Measurements from ENCODE around the gene SATB2.

Gene SATB2

DNA sequence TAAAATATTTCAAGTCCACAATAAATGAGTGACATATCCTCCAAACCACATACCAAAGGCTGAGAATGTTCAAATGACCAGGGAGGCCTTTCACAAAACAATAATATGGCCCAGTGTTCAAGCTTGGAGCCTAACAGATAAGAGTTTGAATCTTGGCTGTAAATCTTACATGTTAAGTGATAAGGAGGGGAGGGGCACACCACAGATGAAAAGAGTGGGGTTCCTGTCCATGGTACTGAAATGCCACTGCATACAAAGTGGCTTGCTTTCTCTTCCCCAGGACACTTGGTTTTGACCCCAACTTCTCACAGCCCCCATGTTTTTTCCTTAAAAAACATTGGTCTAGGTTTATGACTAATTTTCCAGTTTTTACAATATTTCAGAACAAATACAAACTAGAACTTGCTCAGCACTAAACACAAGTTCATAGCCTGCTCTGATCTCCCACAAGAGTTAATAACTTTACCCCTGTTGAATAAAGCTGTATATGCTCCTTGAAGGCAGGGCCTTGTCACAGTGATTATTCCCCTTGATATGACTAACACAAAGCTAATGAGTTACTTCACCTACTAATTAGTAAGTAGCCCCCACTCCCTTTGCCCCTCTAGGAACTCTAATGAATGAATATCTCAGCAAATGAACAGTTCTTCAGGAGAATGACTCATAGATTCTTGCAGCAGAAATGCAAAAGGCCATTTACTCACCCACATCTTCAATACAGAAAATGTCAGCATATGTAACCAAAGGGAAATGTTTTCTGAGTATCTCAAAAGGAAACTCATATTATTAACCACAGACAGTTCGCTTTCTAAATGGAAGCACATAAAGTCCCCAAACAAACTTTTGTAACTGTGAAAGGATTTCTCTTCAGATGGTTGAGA, 142.2 kb downstream of the SATB2 start:
- Histone ChIP-seq H3K79me2 (ENCODE audit: insufficient read depth, low read length) (no peaks in the 10 kb centered on the region), H3K4me2 (ENCODE audit: insufficient read depth, low read length) (no peak overlapping the region), H3K27ac (ENCODE audit: low read length) (no peak overlapping the region), H4K20me1 (ENCODE audit: insufficient read depth, low read length) (no peaks in the 10 kb centered on the region), H2AFZ (ENCODE audit: low read depth, low read length) (no peak overlapping the region), H3K4me3 (ENCODE audit: low read depth in 1 of 2, low read length in 2 of 2) (no peak overlapping the region), H3K27me3 (ENCODE audit: insufficient read depth, low read length, poor library complexity) (no peaks in the 10 kb centered on the region), H3K9me3 (ENCODE audit: insufficient read depth, low read length, severe bottlenecking) (no peaks in the 10 kb centered on the region), H3K4me1 (ENCODE audit: insufficient read depth, low read length) (no peaks in the 10 kb centered on the region), H3K36me3 (ENCODE audit: insufficient read depth, low read length) (no peaks in the 10 kb centered on the region), H3K9ac (ENCODE audit: low read depth, low read length) (no peak overlapping the region)
- TF ChIP-seq, protein P1, sequence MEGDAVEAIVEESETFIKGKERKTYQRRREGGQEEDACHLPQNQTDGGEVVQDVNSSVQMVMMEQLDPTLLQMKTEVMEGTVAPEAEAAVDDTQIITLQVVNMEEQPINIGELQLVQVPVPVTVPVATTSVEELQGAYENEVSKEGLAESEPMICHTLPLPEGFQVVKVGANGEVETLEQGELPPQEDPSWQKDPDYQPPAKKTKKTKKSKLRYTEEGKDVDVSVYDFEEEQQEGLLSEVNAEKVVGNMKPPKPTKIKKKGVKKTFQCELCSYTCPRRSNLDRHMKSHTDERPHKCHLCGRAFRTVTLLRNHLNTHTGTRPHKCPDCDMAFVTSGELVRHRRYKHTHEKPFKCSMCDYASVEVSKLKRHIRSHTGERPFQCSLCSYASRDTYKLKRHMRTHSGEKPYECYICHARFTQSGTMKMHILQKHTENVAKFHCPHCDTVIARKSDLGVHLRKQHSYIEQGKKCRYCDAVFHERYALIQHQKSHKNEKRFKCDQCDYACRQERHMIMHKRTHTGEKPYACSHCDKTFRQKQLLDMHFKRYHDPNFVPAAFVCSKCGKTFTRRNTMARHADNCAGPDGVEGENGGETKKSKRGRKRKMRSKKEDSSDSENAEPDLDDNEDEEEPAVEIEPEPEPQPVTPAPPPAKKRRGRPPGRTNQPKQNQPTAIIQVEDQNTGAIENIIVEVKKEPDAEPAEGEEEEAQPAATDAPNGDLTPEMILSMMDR (IDR thresholded peaks at IDR 0.05; ENCODE audit: borderline replicate concordance, extremely low read depth, low read length, poor library complexity, severe bottlenecking) = no peak
- no peak for TF ChIP-seq EZH2 (IDR thresholded peaks at IDR 0.05; ENCODE audit: borderline replicate concordance, low read depth, low read length, severe bottlenecking)
- peak; percentile 73 for ATAC-seq (ENCODE audit: insufficient read depth, low read depth)
- peak; percentile 53 for DNase-seq

DNA sequence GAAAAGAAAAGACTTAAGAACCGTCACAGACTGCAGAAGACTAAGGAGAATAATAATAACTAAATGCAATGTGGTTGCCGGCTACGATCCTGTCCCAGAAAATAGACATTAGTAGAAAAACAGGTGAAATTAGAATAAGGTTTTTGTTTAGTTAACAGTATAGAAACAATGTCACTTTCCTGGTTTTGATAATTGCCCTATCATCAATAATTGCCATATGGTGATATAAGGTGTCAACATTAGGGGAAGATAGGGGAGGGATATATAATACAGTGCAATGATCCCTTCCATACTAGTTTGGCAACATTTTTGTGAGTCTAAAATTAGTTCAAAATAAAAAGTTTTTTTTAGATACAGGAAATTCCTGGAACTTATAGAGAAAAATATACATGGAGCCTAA, 144.8 kb downstream of the SATB2 start:
- H3K4me3 ChIP-seq (ENCODE audit: low read depth in 1 of 2, low read length in 2 of 2) = no peak overlapping the region
- H2AFZ ChIP-seq (ENCODE audit: low read depth, low read length) = no peak overlapping the region
- no peak for ATAC-seq (ENCODE audit: insufficient read depth, low read depth)
- no peak for DNase-seq
- no peaks in the 10 kb centered on the region for H3K79me2 ChIP-seq (ENCODE audit: insufficient read depth, low read length)
- no peaks in the 10 kb centered on the region for H4K20me1 ChIP-seq (ENCODE audit: insufficient read depth, low read length)
- H3K36me3 ChIP-seq (ENCODE audit: insufficient read depth, low read length) = no peaks in the 10 kb centered on the region
- no peaks in the 10 kb centered on the region for H3K4me1 ChIP-seq (ENCODE audit: insufficient read depth, low read length)
- no peaks in the 10 kb centered on the region for H3K27me3 ChIP-seq (ENCODE audit: insufficient read depth, low read length, poor library complexity)
- TF ChIP-seq EZH2 (IDR thresholded peaks at IDR 0.05; ENCODE audit: borderline replicate concordance, low read depth, low read length, severe bottlenecking) = no peak
- TF ChIP-seq, protein P1 (IDR thresholded peaks at IDR 0.05; ENCODE audit: borderline replicate concordance, extremely low read depth, low read length, poor library complexity, severe bottlenecking) = no peak
- no peaks in the 10 kb centered on the region for H3K9me3 ChIP-seq (ENCODE audit: insufficient read depth, low read length, severe bottlenecking)
- no peak overlapping the region for H3K9ac ChIP-seq (ENCODE audit: low read depth, low read length)
- no peak overlapping the region for H3K4me2 ChIP-seq (ENCODE audit: insufficient read depth, low read length)
- H3K27ac ChIP-seq (ENCODE audit: low read length) = no peak overlapping the region

DNA sequence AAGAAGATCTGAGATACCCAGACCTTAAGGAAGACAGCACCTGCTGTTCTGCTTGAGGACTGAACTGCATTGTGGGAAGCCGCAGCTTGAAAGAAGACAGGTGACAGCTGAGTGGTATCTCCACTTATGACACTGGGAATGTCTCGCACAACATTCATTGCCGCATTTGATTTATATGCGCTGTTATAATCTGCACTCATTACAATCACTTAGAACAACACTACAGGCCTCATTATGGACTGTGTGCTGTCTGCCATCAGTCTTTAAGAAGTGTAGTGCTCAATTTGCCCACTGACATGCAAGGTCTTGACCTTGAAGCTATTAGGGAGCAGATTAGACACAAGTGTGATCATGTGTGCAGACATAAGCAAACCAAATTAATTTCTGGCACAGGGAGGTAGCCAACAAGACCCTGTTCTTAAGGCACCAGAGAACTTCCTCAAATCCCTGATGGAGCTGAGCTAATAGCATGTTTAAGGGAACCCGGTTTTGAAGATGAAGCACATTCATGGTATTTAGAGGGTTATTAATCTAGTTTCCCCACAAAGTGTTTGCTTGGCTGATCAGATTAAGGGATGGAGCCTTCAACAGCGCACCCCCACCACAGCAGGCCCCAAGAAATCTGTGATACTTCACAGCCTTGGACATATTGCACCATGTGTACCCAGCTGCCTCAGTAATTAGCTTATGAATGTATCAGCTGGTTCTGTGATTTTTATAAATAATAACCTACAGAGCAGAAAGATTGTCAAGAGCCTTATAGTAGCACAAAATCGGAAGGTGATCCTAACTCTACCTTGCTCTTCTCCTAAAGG, 146.8 kb downstream of the SATB2 start:
- no peak overlapping the region for H3K27ac ChIP-seq (ENCODE audit: low read length)
- no peaks in the 10 kb centered on the region for H4K20me1 ChIP-seq (ENCODE audit: insufficient read depth, low read length)
- H2AFZ ChIP-seq (ENCODE audit: low read depth, low read length) = no peak overlapping the region
- peaks cover 3% of the 10 kb centered on the region for H3K27me3 ChIP-seq (ENCODE audit: insufficient read depth, low read length, poor library complexity)
- H3K36me3 ChIP-seq (ENCODE audit: insufficient read depth, low read length) = no peaks in the 10 kb centered on the region
- no peak for ATAC-seq (ENCODE audit: insufficient read depth, low read depth)
- H3K79me2 ChIP-seq (ENCODE audit: insufficient read depth, low read length) = no peaks in the 10 kb centered on the region
- DNase-seq = no peak
- no peaks in the 10 kb centered on the region for H3K4me1 ChIP-seq (ENCODE audit: insufficient read depth, low read length)
- no peaks in the 10 kb centered on the region for H3K9me3 ChIP-seq (ENCODE audit: insufficient read depth, low read length, severe bottlenecking)
- H3K4me3 ChIP-seq (ENCODE audit: low read depth in 1 of 2, low read length in 2 of 2) = no peak overlapping the region
- TF ChIP-seq, protein P1 (IDR thresholded peaks at IDR 0.05; ENCODE audit: borderline replicate concordance, extremely low read depth, low read length, poor library complexity, severe bottlenecking) = no peak
- TF ChIP-seq EZH2 (IDR thresholded peaks at IDR 0.05; ENCODE audit: borderline replicate concordance, low read depth, low read length, severe bottlenecking) = no peak
- no peak overlapping the region for H3K9ac ChIP-seq (ENCODE audit: low read depth, low read length)
- no peak overlapping the region for H3K4me2 ChIP-seq (ENCODE audit: insufficient read depth, low read length)
